DOHH2 (cell line): ENCODE measurements around the gene DOK7.

Source experiments
- H3F3A ChIP-seq: fragments of 200-600 bp; sonication (generic), shearing (Covaris generic); 2 replicates; pipeline ENCODE4 v1.6.0; 2016; ENCODE audit warnings: antibody characterized with exemption, mild to moderate bottlenecking; ENCODE audit not compliant: control insufficient read depth, insufficient read depth
- H3K27ac ChIP-seq: fragments of 200-600 bp; sonication (generic); 2 replicates; pipeline ENCODE4 v1.5.1; 2014; ENCODE audit warnings: low read depth, mild to moderate bottlenecking, low read length, moderate library complexity
- H3K27me3 ChIP-seq: fragments of 200-600 bp; sonication (generic); 2 replicates; pipeline ENCODE4 v1.6.1; 2014; ENCODE audit warnings: mild to moderate bottlenecking, low read length, mixed read lengths; ENCODE audit not compliant: control insufficient read depth
- H3K36me3 ChIP-seq: fragments of 200-600 bp; sonication (generic); 2 replicates; pipeline ENCODE4 v1.6.1; 2014; ENCODE audit warnings: mild to moderate bottlenecking, low read length, moderate library complexity, mixed read lengths; ENCODE audit not compliant: control insufficient read depth
- H3K4me1 ChIP-seq: fragments of 200-600 bp; sonication (generic); 2 replicates; pipeline ENCODE4 v1.6.1; 2014; ENCODE audit warnings: mild to moderate bottlenecking, low read length, mixed read lengths; ENCODE audit not compliant: control insufficient read depth
- H3K4me2 ChIP-seq: fragments of 200-600 bp; sonication (generic); 2 replicates; pipeline ENCODE4 v1.6.0; 2014; ENCODE audit warnings: mild to moderate bottlenecking, low read length, moderate library complexity
- H3K4me3 ChIP-seq: fragments of 200-600 bp; sonication (generic); 2 replicates; pipeline ENCODE4 v1.5.1; 2014; ENCODE audit warnings: mild to moderate bottlenecking, low read length, mixed read lengths
- H3K79me2 ChIP-seq: fragments of 200-600 bp; sonication (generic); 2 replicates; pipeline ENCODE4 v1.6.1; 2014; ENCODE audit warnings: mild to moderate bottlenecking, low read length, mixed read lengths; ENCODE audit not compliant: control insufficient read depth
- H3K9me2 ChIP-seq: fragments of 200-600 bp; sonication (generic); replicated peaks from 2 replicates; pipeline ENCODE4 v1.6.1; 2014; ENCODE audit warnings: mild to moderate bottlenecking, low read length, mixed read lengths; ENCODE audit not compliant: control insufficient read depth
- H3K9me3 ChIP-seq: fragments of 200-600 bp; sonication (generic); 2 replicates; pipeline ENCODE4 v1.6.1; 2014; ENCODE audit warnings: antibody characterized with exemption, low read length, mixed read lengths; ENCODE audit not compliant: control insufficient read depth, insufficient read depth
- H4K20me1 ChIP-seq: fragments of 200-600 bp; sonication (generic); 2 replicates; pipeline ENCODE4 v1.6.0; 2014; ENCODE audit warnings: low read depth, mild to moderate bottlenecking, antibody characterized with exemption, low read length, moderate library complexity; ENCODE audit not compliant: control insufficient read depth, insufficient read depth
- EZH2phosphoT487 ChIP-seq: fragments of 200-600 bp; sonication (generic); IDR thresholded peaks from 2 replicates; pipeline ENCODE4 v1.6.1; 2017; ENCODE audit warnings: borderline replicate concordance, mild to moderate bottlenecking, antibody characterized with exemption, low read length, moderate library complexity, mixed read lengths
- TF ChIP-seq, protein P1 (sequence below): fragments of 200-600 bp; sonication (generic); IDR thresholded peaks from one replicate; pipeline ENCODE4 v1.5.1; 2014; ENCODE audit warnings: antibody characterized with exemption, mild to moderate bottlenecking, low read depth, low read length; ENCODE audit not compliant: poor library complexity, severe bottlenecking

Gene DOK7

GRCh38 chr4:3522326-3522640, 59.2 kb downstream of the DOK7 start:
- Histone ChIP-seq H3K27ac (no peak overlapping the region), H3K4me2 (no peak overlapping the region), H3K9me2 (no peaks in the 10 kb centered on the region), H3K27me3 (no peaks in the 10 kb centered on the region), H3K9me3 (no peaks in the 10 kb centered on the region), H4K20me1 (peaks cover 6% of the 10 kb centered on the region; the same call in 1 of the 2 replicates), H3K4me1 (no peaks in the 10 kb centered on the region), H3K36me3 (peaks cover 46% of the 10 kb centered on the region), H3K79me2 (peaks cover 9% of the 10 kb centered on the region), H3F3A (no peaks in the 10 kb centered on the region), H3K4me3 (no peak overlapping the region)
- TF ChIP-seq, protein P1, sequence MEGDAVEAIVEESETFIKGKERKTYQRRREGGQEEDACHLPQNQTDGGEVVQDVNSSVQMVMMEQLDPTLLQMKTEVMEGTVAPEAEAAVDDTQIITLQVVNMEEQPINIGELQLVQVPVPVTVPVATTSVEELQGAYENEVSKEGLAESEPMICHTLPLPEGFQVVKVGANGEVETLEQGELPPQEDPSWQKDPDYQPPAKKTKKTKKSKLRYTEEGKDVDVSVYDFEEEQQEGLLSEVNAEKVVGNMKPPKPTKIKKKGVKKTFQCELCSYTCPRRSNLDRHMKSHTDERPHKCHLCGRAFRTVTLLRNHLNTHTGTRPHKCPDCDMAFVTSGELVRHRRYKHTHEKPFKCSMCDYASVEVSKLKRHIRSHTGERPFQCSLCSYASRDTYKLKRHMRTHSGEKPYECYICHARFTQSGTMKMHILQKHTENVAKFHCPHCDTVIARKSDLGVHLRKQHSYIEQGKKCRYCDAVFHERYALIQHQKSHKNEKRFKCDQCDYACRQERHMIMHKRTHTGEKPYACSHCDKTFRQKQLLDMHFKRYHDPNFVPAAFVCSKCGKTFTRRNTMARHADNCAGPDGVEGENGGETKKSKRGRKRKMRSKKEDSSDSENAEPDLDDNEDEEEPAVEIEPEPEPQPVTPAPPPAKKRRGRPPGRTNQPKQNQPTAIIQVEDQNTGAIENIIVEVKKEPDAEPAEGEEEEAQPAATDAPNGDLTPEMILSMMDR, result no peak
- TF ChIP-seq EZH2phosphoT487, result no peak

- no peaks in the 10 kb centered on the region for H3F3A ChIP-seq
- peaks cover 6% of the 10 kb centered on the region; the same call in 1 of the 2 replicates for H4K20me1 ChIP-seq
- H3K9me2 ChIP-seq, result no peaks in the 10 kb centered on the region
- H3K4me3 ChIP-seq, result no peak overlapping the region
- H3K27ac ChIP-seq, result no peak overlapping the region
- H3K9me3 ChIP-seq, result no peaks in the 10 kb centered on the region
- peaks cover 13% of the 10 kb centered on the region for H3K79me2 ChIP-seq
- no peak overlapping the region for H3K4me2 ChIP-seq
- H3K36me3 ChIP-seq, result peaks cover 46% of the 10 kb centered on the region
- H3K4me1 ChIP-seq, result no peaks in the 10 kb centered on the region
- TF ChIP-seq, protein P1, result no peak
- TF ChIP-seq EZH2phosphoT487, result no peak
- no peaks in the 10 kb centered on the region for H3K27me3 ChIP-seq
Observed at GRCh38 chr4:3522651-3523050, 59.5 kb downstream of the DOK7 start.

DNA sequence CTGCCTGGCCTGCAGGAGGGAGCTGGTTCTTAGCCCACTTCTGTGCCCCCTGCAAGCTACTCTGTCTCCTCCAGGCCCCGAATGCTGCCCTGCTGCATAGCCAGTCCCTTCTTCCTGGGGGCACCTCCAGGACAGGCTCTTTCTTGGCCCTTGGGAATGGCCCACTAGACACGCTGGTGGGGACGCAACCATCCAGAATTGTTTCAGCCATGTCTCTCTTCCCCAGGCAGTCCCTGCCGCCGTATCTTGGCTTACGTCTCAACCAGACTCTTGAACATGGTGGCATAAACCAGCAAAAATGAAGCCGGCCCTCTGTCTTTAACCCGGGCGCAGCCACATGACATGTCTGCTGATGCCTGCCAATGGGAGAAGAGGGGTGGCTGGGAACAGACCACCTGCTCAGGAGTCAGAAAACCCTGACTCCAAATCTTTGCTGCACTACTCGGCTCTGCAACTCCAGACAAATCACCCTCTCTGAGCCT, 60.1 kb downstream of the DOK7 start:
- Histone ChIP-seq H3K27me3 (no peaks in the 10 kb centered on the region), H4K20me1 (peaks cover 6% of the 10 kb centered on the region; the same call in 1 of the 2 replicates), H3K79me2 (peaks cover 18% of the 10 kb centered on the region), H3K9me3 (no peaks in the 10 kb centered on the region), H3K4me1 (peaks cover 4% of the 10 kb centered on the region; the same call in 1 of the 2 replicates), H3K4me3 (no peak overlapping the region), H3K4me2 (no peak overlapping the region), H3K36me3 (peaks cover 45% of the 10 kb centered on the region), H3F3A (no peaks in the 10 kb centered on the region), H3K9me2 (no peaks in the 10 kb centered on the region), H3K27ac (no peak overlapping the region)
- TF ChIP-seq, protein P1, result no peak
